Measurements from ENCODE around the gene CCDC186.

Gene CCDC186

DNA sequence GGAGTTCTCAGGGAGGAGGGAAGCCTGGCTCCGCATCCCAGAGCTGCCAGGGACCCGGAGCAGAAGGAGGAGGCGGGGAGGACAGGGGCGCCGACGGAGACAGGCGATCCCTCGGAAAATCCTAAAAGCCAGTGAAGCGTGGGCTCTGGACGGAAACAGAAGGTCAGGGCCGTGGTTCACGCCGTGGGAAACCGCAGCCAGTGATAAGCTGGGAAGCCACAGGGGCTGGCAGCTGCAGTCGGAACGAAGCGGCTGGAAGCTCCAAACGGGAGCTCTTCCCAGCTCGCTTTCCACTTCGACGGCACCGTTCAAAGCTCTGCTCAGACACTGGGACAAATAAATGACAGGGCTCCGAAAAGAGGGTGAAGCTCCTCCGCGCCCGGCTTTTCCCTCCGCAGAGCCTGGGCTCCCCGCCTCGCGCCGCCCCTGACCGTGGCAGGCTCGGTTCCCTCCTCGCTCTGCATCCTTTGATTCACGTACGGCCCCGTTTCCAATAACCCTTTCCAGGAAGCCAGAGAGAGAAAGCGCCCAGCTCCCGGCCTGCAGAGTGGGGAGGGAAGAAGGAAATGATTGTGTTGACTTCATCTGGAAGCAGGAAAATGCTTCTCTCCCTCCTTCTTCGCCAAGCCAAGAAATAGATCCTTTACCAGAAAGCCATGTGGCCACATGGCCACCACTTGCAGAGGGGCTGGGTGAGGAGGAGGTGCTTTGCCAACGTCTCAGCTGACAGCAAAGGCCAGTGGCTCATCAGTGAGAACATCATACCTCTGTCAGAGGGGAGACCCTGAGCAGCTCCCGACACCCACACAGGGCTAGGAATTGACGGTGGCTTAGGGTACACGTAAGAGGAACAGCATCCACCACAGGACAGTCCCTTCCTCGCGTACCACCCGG lies 72.9 kb downstream of the CCDC186 start:
- Histone ChIP-seq H3K4me2 (ENCODE audit: insufficient read depth, low read length) (peak overlapping the region; percentile 26; the same call in 1 of the 2 replicates), H3K79me2 (ENCODE audit: insufficient read depth, low read length) (no peaks in the 10 kb centered on the region), H3K4me3 (ENCODE audit: low read depth in 1 of 2, low read length in 2 of 2) (no peak overlapping the region), H3K36me3 (ENCODE audit: insufficient read depth, low read length) (no peaks in the 10 kb centered on the region), H3K9ac (ENCODE audit: low read depth, low read length) (no peak overlapping the region), H4K20me1 (ENCODE audit: insufficient read depth, low read length) (no peaks in the 10 kb centered on the region), H3K9me3 (ENCODE audit: insufficient read depth, low read length, severe bottlenecking) (no peaks in the 10 kb centered on the region), H3K27ac (ENCODE audit: low read length) (no peak overlapping the region), H2AFZ (ENCODE audit: low read depth, low read length) (no peak overlapping the region), H3K27me3 (ENCODE audit: insufficient read depth, low read length, poor library complexity) (peaks cover 13% of the 10 kb centered on the region), H3K4me1 (ENCODE audit: insufficient read depth, low read length) (peaks cover 23% of the 10 kb centered on the region)
- ATAC-seq (ENCODE audit: insufficient read depth, low read depth) (peak; percentile 31; the same call in 1 of the 3 replicates), DNase-seq (no peak)
- no peak for TF ChIP-seq EZH2 (IDR thresholded peaks at IDR 0.05; ENCODE audit: borderline replicate concordance, low read depth, low read length, severe bottlenecking)
- TF ChIP-seq, protein P1, sequence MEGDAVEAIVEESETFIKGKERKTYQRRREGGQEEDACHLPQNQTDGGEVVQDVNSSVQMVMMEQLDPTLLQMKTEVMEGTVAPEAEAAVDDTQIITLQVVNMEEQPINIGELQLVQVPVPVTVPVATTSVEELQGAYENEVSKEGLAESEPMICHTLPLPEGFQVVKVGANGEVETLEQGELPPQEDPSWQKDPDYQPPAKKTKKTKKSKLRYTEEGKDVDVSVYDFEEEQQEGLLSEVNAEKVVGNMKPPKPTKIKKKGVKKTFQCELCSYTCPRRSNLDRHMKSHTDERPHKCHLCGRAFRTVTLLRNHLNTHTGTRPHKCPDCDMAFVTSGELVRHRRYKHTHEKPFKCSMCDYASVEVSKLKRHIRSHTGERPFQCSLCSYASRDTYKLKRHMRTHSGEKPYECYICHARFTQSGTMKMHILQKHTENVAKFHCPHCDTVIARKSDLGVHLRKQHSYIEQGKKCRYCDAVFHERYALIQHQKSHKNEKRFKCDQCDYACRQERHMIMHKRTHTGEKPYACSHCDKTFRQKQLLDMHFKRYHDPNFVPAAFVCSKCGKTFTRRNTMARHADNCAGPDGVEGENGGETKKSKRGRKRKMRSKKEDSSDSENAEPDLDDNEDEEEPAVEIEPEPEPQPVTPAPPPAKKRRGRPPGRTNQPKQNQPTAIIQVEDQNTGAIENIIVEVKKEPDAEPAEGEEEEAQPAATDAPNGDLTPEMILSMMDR (IDR thresholded peaks at IDR 0.05; ENCODE audit: borderline replicate concordance, extremely low read depth, low read length, poor library complexity, severe bottlenecking), result no peak

DNA sequence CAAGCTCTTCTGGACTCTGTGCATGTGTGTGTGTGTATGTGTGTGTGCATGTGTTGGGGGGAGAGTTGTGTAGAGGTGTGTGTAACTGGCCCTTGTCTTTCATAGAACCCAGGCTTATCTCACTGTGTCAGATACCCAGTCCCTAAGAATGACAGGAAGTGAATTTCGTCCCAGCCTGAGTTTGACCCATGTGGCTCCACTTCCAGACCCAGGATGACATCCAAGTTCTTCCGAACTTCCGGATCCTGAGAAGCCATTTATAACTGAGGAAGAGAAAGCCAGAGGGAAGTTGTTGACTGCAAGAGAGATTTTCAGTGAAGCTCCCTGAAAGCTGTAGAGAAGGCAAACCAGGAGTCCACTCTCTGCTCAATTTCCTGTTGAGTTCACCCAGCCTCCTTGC lies 77.1 kb downstream of the CCDC186 start:
- Histone ChIP-seq H3K27ac (ENCODE audit: low read length) (no peak overlapping the region), H3K79me2 (ENCODE audit: insufficient read depth, low read length) (no peaks in the 10 kb centered on the region), H3K9ac (ENCODE audit: low read depth, low read length) (no peak overlapping the region), H2AFZ (ENCODE audit: low read depth, low read length) (no peak overlapping the region), H3K9me3 (ENCODE audit: insufficient read depth, low read length, severe bottlenecking) (peaks cover 2% of the 10 kb centered on the region), H4K20me1 (ENCODE audit: insufficient read depth, low read length) (no peaks in the 10 kb centered on the region), H3K27me3 (ENCODE audit: insufficient read depth, low read length, poor library complexity) (peaks cover 13% of the 10 kb centered on the region), H3K36me3 (ENCODE audit: insufficient read depth, low read length) (no peaks in the 10 kb centered on the region), H3K4me2 (ENCODE audit: insufficient read depth, low read length) (peak overlapping the region; percentile 52; the same call in 1 of the 2 replicates), H3K4me3 (ENCODE audit: low read depth in 1 of 2, low read length in 2 of 2) (no peak overlapping the region), H3K4me1 (ENCODE audit: insufficient read depth, low read length) (peaks cover 37% of the 10 kb centered on the region)
- TF ChIP-seq, protein P1 (IDR thresholded peaks at IDR 0.05; ENCODE audit: borderline replicate concordance, extremely low read depth, low read length, poor library complexity, severe bottlenecking), result no peak
- no peak for TF ChIP-seq EZH2 (IDR thresholded peaks at IDR 0.05; ENCODE audit: borderline replicate concordance, low read depth, low read length, severe bottlenecking)
- ATAC-seq (ENCODE audit: insufficient read depth, low read depth) (no peak), DNase-seq (no peak)

DNA sequence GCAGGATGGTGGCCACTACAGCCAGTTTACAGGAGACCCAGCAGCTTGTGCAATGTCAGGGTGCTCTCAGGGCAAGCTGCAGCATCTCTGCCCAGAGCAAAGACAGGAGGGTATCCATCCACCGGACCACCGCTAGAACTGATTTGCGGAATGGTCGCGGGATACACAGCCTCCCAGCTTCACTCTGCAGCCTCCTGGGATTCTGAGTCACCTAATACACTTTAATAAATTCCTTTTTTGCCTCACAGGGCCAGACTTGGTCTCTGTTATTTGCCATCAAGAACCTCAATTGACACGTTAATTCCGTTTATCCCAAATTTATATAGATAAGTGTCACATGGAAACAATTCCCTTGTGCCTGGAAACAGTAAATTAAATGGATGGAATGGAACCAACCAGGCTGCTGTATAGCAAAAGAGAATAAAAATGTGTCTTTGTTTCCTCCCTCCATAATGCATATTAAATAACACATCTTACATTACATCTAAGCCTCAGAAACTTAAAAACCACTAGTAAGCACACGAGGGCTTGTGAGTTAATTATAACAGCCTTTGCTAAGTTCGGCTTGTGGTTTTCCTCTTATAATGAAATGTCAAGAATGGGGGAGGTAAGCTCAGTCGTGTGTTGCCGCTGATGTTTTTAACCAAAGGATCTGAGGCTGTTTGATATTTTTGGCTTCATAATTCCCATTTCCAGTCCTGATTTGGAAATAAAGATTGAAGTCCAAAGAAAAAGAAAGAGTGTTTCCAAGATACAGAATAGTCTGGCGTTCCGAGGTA lies 78.3 kb downstream of the CCDC186 start:
- H3K27me3 ChIP-seq (ENCODE audit: insufficient read depth, low read length, poor library complexity), result peaks cover 3% of the 10 kb centered on the region
- no peaks in the 10 kb centered on the region for H3K36me3 ChIP-seq (ENCODE audit: insufficient read depth, low read length)
- DNase-seq (peak; percentile 41), ATAC-seq (ENCODE audit: insufficient read depth, low read depth) (peak; percentile 97)
- H3K4me1 ChIP-seq (ENCODE audit: insufficient read depth, low read length), result peaks cover 27% of the 10 kb centered on the region
- H3K4me3 ChIP-seq (ENCODE audit: low read depth in 1 of 2, low read length in 2 of 2), result 0 out of 4 replicates have a peak overlapping the region, but pooled peaks of 1 of the 2 experiments have one; percentile 3
- H3K27ac ChIP-seq (ENCODE audit: low read length), result no peak overlapping the region
- H2AFZ ChIP-seq (ENCODE audit: low read depth, low read length), result no peak overlapping the region
- H3K9me3 ChIP-seq (ENCODE audit: insufficient read depth, low read length, severe bottlenecking), result peaks cover 2% of the 10 kb centered on the region
- no peaks in the 10 kb centered on the region for H3K79me2 ChIP-seq (ENCODE audit: insufficient read depth, low read length)
- no peaks in the 10 kb centered on the region for H4K20me1 ChIP-seq (ENCODE audit: insufficient read depth, low read length)
- H3K9ac ChIP-seq (ENCODE audit: low read depth, low read length), result no peak overlapping the region
- no peak for TF ChIP-seq EZH2 (IDR thresholded peaks at IDR 0.05; ENCODE audit: borderline replicate concordance, low read depth, low read length, severe bottlenecking)
- TF ChIP-seq, protein P1 (IDR thresholded peaks at IDR 0.05; ENCODE audit: borderline replicate concordance, extremely low read depth, low read length, poor library complexity, severe bottlenecking), result no peak
- H3K4me2 ChIP-seq (ENCODE audit: insufficient read depth, low read length), result peak overlapping the region; percentile 52

Data from DND-41 (cell line).